ENCODE results near the gene BCL7B.
"Not testable (repeated sequence)": the region's sequence is repeated elsewhere in the genome, so short reads cannot be mapped to it uniquely, and the experiment has no call there.

Gene BCL7B

GRCh38 chr7:73596191-73597065, 38.9 kb upstream of the BCL7B start:
- no peak overlapping the region for H3K4me3 ChIP-seq (ENCODE audit: low read depth, low read length)
- no peak for TF ChIP-seq CTCF (IDR thresholded peaks at IDR 0.05; ENCODE audit: low read depth, low read length)

GRCh38 chr7:73595358-73595757, 37.9 kb upstream of the BCL7B start:
- no peak for TF ChIP-seq CTCF (IDR thresholded peaks at IDR 0.05; ENCODE audit: low read depth, low read length)
- no peak overlapping the region for H3K4me3 ChIP-seq (ENCODE audit: low read depth, low read length)

- TF ChIP-seq CTCF (IDR thresholded peaks at IDR 0.05; ENCODE audit: low read depth, low read length), result no peak
- no peak overlapping the region for H3K4me3 ChIP-seq (ENCODE audit: low read depth, low read length)
Observed at GRCh38 chr7:73593207-73594045, 35.9 kb upstream of the BCL7B start.

GRCh38 chr7:73586911-73587310, 29.4 kb upstream of the BCL7B start:
- TF ChIP-seq CTCF (IDR thresholded peaks at IDR 0.05; ENCODE audit: low read depth, low read length), result no peak
- H3K4me3 ChIP-seq (ENCODE audit: low read depth, low read length), result no peak overlapping the region

- TF ChIP-seq CTCF (IDR thresholded peaks at IDR 0.05; ENCODE audit: low read depth, low read length), result no peak
- H3K4me3 ChIP-seq (ENCODE audit: low read depth, low read length), result no peak overlapping the region
Observed at GRCh38 chr7:73585196-73585595, 27.7 kb upstream of the BCL7B start.

GRCh38 chr7:73582664-73583202, 25.2 kb upstream of the BCL7B start:
- no peak overlapping the region for H3K4me3 ChIP-seq (ENCODE audit: low read depth, low read length)
- TF ChIP-seq CTCF (IDR thresholded peaks at IDR 0.05; ENCODE audit: low read depth, low read length), result no peak

- not testable (repeated sequence) for H3K4me3 ChIP-seq (ENCODE audit: low read depth, low read length)
Observed at GRCh38 chr7:73581006-73581405, 23.5 kb upstream of the BCL7B start.
